ENCODE measurements around the gene BMP10.

The BMP10 gene

GRCh38 chr2:68853915-68854314 lies 17.3 kb downstream of the BMP10 start:
- FAIRE-seq: no peak
- DNase-seq (ENCODE audit: insufficient read length, low spot score): no peak

- no peak for FAIRE-seq
- DNase-seq (ENCODE audit: insufficient read length, low spot score): no peak
Observed at GRCh38 chr2:68853035-68853434, 18.2 kb downstream of the BMP10 start.

GRCh38 chr2:68850524-68850923 lies 20.7 kb downstream of the BMP10 start:
- FAIRE-seq: no peak
- DNase-seq (ENCODE audit: insufficient read length, low spot score): no peak

- DNase-seq (ENCODE audit: insufficient read length, low spot score): no peak
- no peak for FAIRE-seq
Observed at GRCh38 chr2:68849579-68850030, 21.6 kb downstream of the BMP10 start.

GRCh38 chr2:68847751-68848150 lies 23.4 kb downstream of the BMP10 start:
- FAIRE-seq (no peak), DNase-seq (ENCODE audit: insufficient read length, low spot score) (no peak)

GRCh38 chr2:68846091-68846490 lies 25.1 kb downstream of the BMP10 start:
- FAIRE-seq (no peak), DNase-seq (ENCODE audit: insufficient read length, low spot score) (no peak)

- DNase-seq (ENCODE audit: insufficient read length, low spot score) (no peak), FAIRE-seq (no peak)
Observed at GRCh38 chr2:68845043-68845442, 26.2 kb downstream of the BMP10 start.

GRCh38 chr2:68839260-68839833 lies 31.9 kb downstream of the BMP10 start:
- DNase-seq (ENCODE audit: insufficient read length, low spot score) (no peak), FAIRE-seq (no peak)

GRCh38 chr2:68838641-68839040 lies 32.6 kb downstream of the BMP10 start:
- no peak for FAIRE-seq
- DNase-seq (ENCODE audit: insufficient read length, low spot score): no peak

GRCh38 chr2:68837861-68838341 lies 33.3 kb downstream of the BMP10 start:
- DNase-seq (ENCODE audit: insufficient read length, low spot score) (no peak), FAIRE-seq (peak; percentile 71)

- DNase-seq (ENCODE audit: insufficient read length, low spot score): peak; percentile 29
- FAIRE-seq: peak; percentile 89
Observed at GRCh38 chr2:68837164-68837860, 33.9 kb downstream of the BMP10 start.

GRCh38 chr2:68835621-68836020 lies 35.6 kb downstream of the BMP10 start:
- DNase-seq (ENCODE audit: insufficient read length, low spot score) (no peak), FAIRE-seq (no peak)

GRCh38 chr2:68834737-68835376 lies 36.3 kb downstream of the BMP10 start:
- no peak for FAIRE-seq
- no peak for DNase-seq (ENCODE audit: insufficient read length, low spot score)

- no peak for FAIRE-seq
- DNase-seq (ENCODE audit: insufficient read length, low spot score): no peak
Observed at GRCh38 chr2:68833162-68833561, 38.0 kb downstream of the BMP10 start.

- peak; percentile 80 for FAIRE-seq
- DNase-seq (ENCODE audit: insufficient read length, low spot score): peak; percentile 23
Observed at GRCh38 chr2:68832233-68832869, 38.8 kb downstream of the BMP10 start.

- DNase-seq (ENCODE audit: insufficient read length, low spot score) (no peak), FAIRE-seq (no peak)
Observed at GRCh38 chr2:68831686-68832232, 39.4 kb downstream of the BMP10 start.

GRCh38 chr2:68829749-68830148 lies 41.4 kb downstream of the BMP10 start:
- FAIRE-seq (no peak), DNase-seq (ENCODE audit: insufficient read length, low spot score) (no peak)

GRCh38 chr2:68828887-68829708 lies 42.1 kb downstream of the BMP10 start:
- FAIRE-seq (no peak), DNase-seq (ENCODE audit: insufficient read length, low spot score) (no peak)

- no peak for DNase-seq (ENCODE audit: insufficient read length, low spot score)
- FAIRE-seq: no peak
Observed at GRCh38 chr2:68827666-68828065, 43.5 kb downstream of the BMP10 start.

- DNase-seq (ENCODE audit: insufficient read length, low spot score): no peak
- FAIRE-seq: no peak
Observed at GRCh38 chr2:68825866-68826265, 45.3 kb downstream of the BMP10 start.

Data from GM19239 (cell line).